ENCODE results near the gene RARB.

DNA sequence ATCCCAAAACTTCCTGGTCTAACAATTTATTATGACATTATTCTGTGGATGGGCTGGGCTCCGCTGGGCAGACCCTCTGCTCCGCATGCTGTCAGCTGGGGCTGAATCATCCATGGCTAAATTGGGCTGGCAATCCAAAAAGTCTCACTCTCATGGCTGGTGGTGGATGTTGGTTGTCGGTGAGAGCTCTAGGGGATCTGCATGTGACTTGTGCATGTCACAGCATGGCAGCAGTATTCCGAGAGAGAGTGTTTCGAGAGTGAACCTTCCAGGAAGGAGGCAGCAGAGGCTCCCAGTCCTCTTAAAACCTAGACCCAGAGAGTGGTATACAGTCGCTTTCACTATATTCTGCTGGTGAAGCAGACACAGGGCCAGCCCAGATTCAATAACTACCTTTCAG lies 9.9 kb downstream of the RARB start:
- TF ChIP-seq CTCF (conservative IDR thresholded peaks at IDR 0.05; ENCODE audit: low read depth, low read length) (no peak), EZH2 (IDR thresholded peaks at IDR 0.05; ENCODE audit: borderline replicate concordance, low read depth, low read length, poor library complexity, severe bottlenecking) (no peak)
